BLaER1 treated with 17β-estradiol and CSF1 and Interleukin-3, amounts not matched to agents 10 nM and 100 nM (cell line): ENCODE measurements around the gene USP6NL.

ENCODE experiments used
- H3K27ac ChIP-seq, 11 experiments: shearing (Covaris generic); formaldehyde crosslinking; 2 replicates each; pipeline ENCODE4 v1.8.1; 2022
- H3K27me3 ChIP-seq, 11 experiments: shearing (Covaris generic); formaldehyde crosslinking; 2 replicates each; pipeline ENCODE4 v1.8.1; 2022
- H3K36me3 ChIP-seq, 11 experiments: shearing (Covaris generic); formaldehyde crosslinking; 2 replicates each; pipeline ENCODE4 v1.8.1; 2022
- H3K4me1 ChIP-seq, 10 experiments: shearing (Covaris generic); formaldehyde crosslinking; 2 replicates each; pipeline ENCODE4 v1.8.1; 2022
- H3K4me2 ChIP-seq, 11 experiments: shearing (Covaris generic); formaldehyde crosslinking; 2 replicates each; pipeline ENCODE4 v1.8.1; 2022
- H3K4me3 ChIP-seq, 10 experiments: shearing (Covaris generic); formaldehyde crosslinking; 2 replicates each; pipeline ENCODE4 v1.8.1; 2022
- H3K9ac ChIP-seq, 11 experiments: shearing (Covaris generic); formaldehyde crosslinking; 2 replicates each; pipeline ENCODE4 v1.8.1; 2022
- H3K9me3 ChIP-seq, 11 experiments: shearing (Covaris generic); formaldehyde crosslinking; replicated peaks in 1 of 11; 2 replicates each; pipeline ENCODE4 v1.8.1; 2022
- H4K20me1 ChIP-seq, 11 experiments: shearing (Covaris generic); formaldehyde crosslinking; 2 replicates each; pipeline ENCODE4 v1.8.1; 2022
- Cebpa-rat ChIP-seq, 11 experiments: shearing (Covaris generic); IDR thresholded peaks; 2 replicates each; pipeline ENCODE4 v1.8.1; 2022

Gene USP6NL

DNA sequence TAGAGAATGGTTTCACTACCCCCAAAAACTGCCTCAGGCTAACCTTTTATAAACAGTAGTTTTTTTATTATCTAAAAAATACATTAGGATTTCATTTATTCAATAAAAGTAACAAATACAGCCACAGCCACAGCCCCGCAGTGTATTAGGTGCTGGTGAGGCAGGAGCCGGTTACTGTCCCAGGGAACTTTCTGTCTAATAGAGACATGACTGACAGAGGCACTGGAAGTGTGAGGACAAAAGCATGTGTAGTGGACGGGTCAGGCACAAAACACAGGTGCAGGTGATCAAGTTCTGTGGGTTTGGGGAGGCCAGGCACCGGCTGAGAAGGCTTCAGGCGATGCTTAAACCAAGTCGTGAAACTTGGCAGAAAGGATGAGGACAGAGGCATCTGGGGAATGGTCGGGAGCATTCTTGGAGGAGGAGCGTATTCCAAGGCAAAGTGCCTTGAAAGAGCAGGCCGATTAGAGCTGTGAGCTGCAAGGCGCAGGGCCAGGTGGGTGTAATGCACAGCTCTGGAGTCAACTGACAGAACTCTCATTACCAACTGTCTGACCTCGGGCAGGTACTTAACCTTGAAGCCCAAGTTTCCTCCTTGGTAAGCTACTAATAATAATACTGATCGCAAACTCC is 138.2 kb downstream of the USP6NL start:
- H3K9ac ChIP-seq = no peak overlapping the region

DNA sequence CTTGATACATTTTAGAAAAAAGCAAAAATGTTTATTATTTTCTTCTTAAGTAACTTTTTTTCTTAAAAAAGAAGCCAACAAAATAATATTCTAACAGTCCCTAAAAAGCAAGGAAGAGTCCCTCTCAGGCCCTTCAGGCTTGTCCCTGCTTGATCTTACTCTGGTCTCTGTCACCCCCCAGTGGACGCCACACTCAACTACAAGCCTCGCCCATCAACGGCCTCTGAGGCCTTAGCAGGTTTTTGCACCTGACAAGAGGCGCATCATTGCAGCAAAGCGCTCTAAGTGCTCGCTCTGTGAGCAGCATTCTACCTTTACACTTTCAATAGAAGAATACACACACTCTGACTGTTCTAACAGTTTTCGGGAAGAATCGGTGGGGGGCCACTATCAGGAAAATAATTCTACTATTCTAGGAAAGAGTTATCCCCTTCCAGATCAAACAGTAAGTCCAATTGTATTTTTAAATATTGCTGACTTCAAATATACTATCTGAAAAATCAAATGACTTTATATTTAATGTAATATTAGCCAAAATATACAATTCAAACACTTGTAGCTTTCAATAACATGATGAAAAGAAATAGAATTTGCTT is 139.2 kb downstream of the USP6NL start:
- no peaks in the 10 kb centered on the region for H3K4me1 ChIP-seq
- H3K4me2 ChIP-seq = no peak overlapping the region
- no peak overlapping the region for H3K27ac ChIP-seq
- peaks cover 0 to 17% (median 0%) of the 10 kb centered on the region in 11 experiments; a peak in 2 of 22 replicates for H4K20me1 ChIP-seq
- no peaks in the 10 kb centered on the region for H3K9me3 ChIP-seq
- peaks cover 22 to 61% (median 43%) of the 10 kb centered on the region in 11 experiments; a peak in 21 of 22 replicates for H3K36me3 ChIP-seq
- no peak for TF ChIP-seq Cebpa-rat (IDR thresholded peaks at IDR 0.05)
- H3K9ac ChIP-seq = no peak overlapping the region
- H3K27me3 ChIP-seq = no peaks in the 10 kb centered on the region
- H3K4me3 ChIP-seq = no peak overlapping the region

More for the DNA sequence above, 138.2 kb downstream of the USP6NL start:
- Histone ChIP-seq H3K4me3 (no peak overlapping the region), H3K36me3 (peaks cover 24 to 62% (median 40%) of the 10 kb centered on the region in 11 experiments; a peak in 21 of 22 replicates), H3K27me3 (no peaks in the 10 kb centered on the region), H3K9me3 (no peaks in the 10 kb centered on the region), H3K4me2 (no peak overlapping the region), H3K4me1 (no peaks in the 10 kb centered on the region), H3K27ac (no peak overlapping the region), H4K20me1 (peaks cover 0 to 17% (median 0%) of the 10 kb centered on the region in 11 experiments; a peak in 3 of 22 replicates)
- TF ChIP-seq Cebpa-rat (IDR thresholded peaks at IDR 0.05) = no peak

DNA sequence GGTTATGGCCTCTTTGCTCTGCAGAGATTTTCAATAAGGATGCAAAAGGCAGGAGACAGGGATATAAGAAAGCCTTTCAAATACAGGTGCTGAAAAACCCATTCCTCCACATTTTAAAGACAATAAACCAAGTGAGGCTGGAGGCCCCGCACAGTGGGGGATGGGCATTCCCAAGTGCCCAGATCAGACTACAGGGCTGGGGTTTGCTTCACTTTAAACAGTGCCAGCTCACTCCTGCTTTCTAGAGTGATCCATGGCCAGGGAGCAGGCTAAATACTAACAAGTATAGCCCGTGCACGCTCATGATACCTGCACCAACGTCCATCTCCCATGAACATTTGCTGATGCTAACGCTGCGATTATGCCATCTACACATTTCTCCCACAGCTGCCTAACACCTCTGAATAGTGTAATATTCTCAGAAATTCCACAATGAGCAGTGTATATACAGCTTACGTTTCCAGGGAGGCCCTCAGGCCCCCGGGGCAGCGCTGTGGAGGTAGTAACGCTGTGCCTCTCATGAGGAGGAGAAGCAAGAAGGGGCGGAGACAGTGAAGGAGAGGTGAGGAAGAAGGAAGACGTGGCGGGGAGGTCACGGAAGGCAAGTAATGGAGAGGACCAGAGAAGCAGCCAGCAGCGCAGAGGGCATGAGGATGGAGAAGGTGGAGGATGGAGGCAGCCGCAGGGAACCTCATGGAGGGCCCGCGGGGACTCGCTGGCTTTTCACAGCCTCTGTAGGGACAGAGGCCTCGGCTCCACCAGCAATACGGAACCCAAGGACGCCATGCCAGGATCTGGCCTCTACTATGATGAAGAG is 141.7 kb downstream of the USP6NL start:
- Histone ChIP-seq H3K27ac (no peak overlapping the region), H3K4me3 (no peak overlapping the region), H3K9ac (no peak overlapping the region), H4K20me1 (peaks cover 0 to 10% (median 0%) of the 10 kb centered on the region in 11 experiments; a peak in 1 of 22 replicates), H3K36me3 (peaks cover 27 to 65% (median 38%) of the 10 kb centered on the region in 11 experiments; a peak in 21 of 22 replicates), H3K9me3 (no peaks in the 10 kb centered on the region), H3K27me3 (no peaks in the 10 kb centered on the region), H3K4me2 (no peak overlapping the region), H3K4me1 (no peaks in the 10 kb centered on the region)
- TF ChIP-seq Cebpa-rat (IDR thresholded peaks at IDR 0.05) = no peak

DNA sequence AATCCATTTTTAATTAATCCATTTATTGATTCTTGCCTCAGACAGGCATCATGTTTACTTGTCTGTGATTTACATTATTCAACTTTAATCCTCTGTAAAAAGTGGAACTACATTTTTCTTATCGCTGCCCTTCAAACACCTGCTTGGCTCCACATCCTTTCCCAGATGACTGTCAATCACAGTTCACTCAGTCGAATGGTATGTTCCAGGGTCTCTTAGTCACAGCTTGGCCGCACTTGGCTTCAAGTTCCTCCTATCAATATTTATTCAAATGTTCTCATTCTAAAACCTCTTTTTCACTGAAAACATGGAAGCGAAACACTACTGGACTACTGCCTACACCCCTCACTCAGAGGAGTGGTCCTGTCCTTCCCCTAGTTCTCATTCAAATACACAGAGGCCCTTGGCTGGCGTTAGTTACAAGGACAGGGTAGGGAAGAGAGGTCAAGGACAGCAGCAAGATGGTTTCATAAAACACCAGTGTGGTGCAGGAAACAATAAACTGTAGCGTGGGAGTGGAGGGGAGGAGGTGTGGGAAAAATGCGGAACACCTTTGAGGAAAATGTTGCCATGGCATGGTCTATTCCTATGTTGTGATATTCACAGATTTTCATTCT is 143.2 kb downstream of the USP6NL start:
- H3K27ac ChIP-seq = no peak overlapping the region
- no peaks in the 10 kb centered on the region for H3K9me3 ChIP-seq
- H3K4me2 ChIP-seq = no peak overlapping the region

DNA sequence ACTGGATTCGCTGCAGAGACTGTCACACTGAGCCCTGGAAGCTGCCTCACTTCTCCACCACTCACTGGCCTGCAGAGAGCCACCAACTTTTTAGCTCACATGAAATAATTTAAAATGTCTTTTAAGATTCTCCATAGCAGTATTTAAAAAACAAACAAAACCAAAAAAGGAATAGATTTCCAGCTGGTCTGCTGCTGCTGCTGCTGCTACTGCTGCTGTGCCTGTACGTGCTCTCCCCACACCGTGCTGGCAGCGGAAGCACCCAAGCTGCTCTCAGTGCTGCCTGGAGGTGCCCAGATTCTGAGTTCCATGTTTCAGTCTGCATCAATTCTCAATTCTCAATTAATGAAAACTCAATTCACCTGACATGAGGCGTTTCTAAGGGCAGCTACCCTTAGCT is 146.0 kb downstream of the USP6NL start:
- Histone ChIP-seq H3K36me3 (peaks cover 52 to 90% (median 64%) of the 10 kb centered on the region in 11 experiments), H4K20me1 (peaks cover 0 to 9% (median 0%) of the 10 kb centered on the region in 11 experiments; a peak in 1 of 22 replicates), H3K4me2 (no peak overlapping the region), H3K9me3 (no peaks in the 10 kb centered on the region), H3K4me1 (no peaks in the 10 kb centered on the region), H3K4me3 (no peak overlapping the region), H3K27ac (no peak overlapping the region), H3K9ac (no peak overlapping the region), H3K27me3 (no peaks in the 10 kb centered on the region)
- TF ChIP-seq Cebpa-rat (IDR thresholded peaks at IDR 0.05) = no peak

More for the DNA sequence above, 143.2 kb downstream of the USP6NL start:
- Histone ChIP-seq H3K4me1 (no peaks in the 10 kb centered on the region), H3K36me3 (peaks cover 32 to 73% (median 45%) of the 10 kb centered on the region in 11 experiments), H3K4me3 (no peak overlapping the region), H4K20me1 (peaks cover 0 to 9% (median 0%) of the 10 kb centered on the region in 11 experiments; a peak in 1 of 22 replicates), H3K9ac (no peak overlapping the region), H3K27me3 (no peaks in the 10 kb centered on the region)
- TF ChIP-seq Cebpa-rat (IDR thresholded peaks at IDR 0.05) = no peak

DNA sequence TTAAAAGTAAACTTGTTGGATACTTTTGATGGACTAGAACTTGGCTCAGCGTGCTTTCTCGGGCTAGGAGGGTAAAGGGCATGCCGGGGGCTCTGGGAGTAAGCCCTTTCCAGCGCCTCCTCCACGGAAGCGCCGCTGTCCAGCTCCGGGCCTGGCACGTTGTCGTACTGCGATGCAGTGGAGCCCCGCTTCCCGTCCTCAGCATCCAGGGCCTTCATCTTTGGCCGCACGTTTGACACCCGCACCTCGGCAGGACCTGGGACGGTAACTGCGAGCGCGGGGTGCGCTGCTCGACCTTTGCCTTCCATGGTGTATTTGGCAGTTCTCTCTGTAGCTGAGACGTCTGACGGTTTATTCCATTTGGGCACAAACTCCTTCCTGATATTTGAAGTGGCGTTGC is 148.3 kb downstream of the USP6NL start:
- TF ChIP-seq Cebpa-rat (IDR thresholded peaks at IDR 0.05) = no peak
- H3K27ac ChIP-seq = no peak overlapping the region
- H3K27me3 ChIP-seq = no peaks in the 10 kb centered on the region
- H4K20me1 ChIP-seq = no peaks in the 10 kb centered on the region
- H3K9me3 ChIP-seq = no peaks in the 10 kb centered on the region
- no peak overlapping the region for H3K4me2 ChIP-seq
- H3K36me3 ChIP-seq = peaks cover 44 to 90% (median 60%) of the 10 kb centered on the region in 11 experiments
- H3K4me3 ChIP-seq = no peak overlapping the region
- H3K4me1 ChIP-seq = no peaks in the 10 kb centered on the region
- H3K9ac ChIP-seq = no peak overlapping the region

DNA sequence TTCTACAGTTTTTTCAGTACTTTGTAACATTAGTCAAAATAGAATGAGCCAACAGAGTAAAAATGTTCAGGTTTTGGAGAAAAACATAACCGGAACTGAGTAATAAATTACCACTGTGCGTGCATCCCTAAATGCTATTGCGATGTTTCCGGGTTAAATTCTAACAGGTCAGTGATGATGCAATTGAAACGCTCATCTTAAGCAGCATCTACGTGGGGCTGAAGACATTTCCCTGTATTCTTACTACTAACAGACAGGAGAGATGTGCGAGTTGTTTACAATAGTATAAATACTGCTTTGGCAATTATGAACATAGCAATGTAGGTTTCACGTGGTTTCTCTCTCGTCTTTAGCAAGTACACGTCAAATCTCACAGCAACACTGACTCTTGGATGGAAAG is 149.4 kb downstream of the USP6NL start:
- Histone ChIP-seq H3K4me1 (no peaks in the 10 kb centered on the region), H3K9me3 (peaks cover 0 to 5% (median 0%) of the 10 kb centered on the region in 11 experiments; a peak in 2 of 22 replicates), H3K4me2 (no peak overlapping the region), H3K4me3 (no peak overlapping the region), H3K36me3 (peaks cover 47 to 97% (median 65%) of the 10 kb centered on the region in 11 experiments), H3K9ac (no peak overlapping the region), H3K27me3 (no peaks in the 10 kb centered on the region), H4K20me1 (no peaks in the 10 kb centered on the region), H3K27ac (no peak overlapping the region)
- TF ChIP-seq Cebpa-rat (IDR thresholded peaks at IDR 0.05) = no peak

DNA sequence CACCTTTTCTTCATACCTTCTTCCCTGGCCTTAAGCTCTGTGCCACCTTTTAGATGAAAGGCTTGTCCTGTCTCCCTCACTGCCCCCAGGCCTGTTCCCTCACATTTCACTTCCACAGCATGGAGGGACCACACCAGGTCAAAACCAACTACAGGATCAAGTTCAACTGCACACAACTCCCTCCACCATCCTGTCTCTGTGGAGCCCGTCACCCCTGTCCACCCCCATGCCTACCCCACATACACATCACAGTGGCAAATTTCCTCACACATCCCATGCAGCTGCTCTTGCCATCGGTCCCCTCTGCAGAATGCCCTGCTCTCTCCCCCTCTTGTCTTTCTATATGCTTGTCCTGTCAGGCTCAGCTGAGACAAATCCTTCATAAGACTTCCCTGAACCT is 154.1 kb downstream of the USP6NL start:
- no peak overlapping the region for H3K27ac ChIP-seq
- no peak overlapping the region for H3K4me3 ChIP-seq
- peaks cover 20 to 56% (median 32%) of the 10 kb centered on the region in 11 experiments for H3K36me3 ChIP-seq
- H3K4me2 ChIP-seq = no peak overlapping the region
- H4K20me1 ChIP-seq = no peaks in the 10 kb centered on the region
- no peaks in the 10 kb centered on the region for H3K4me1 ChIP-seq
- H3K27me3 ChIP-seq = no peaks in the 10 kb centered on the region
- H3K9ac ChIP-seq = no peak overlapping the region
- TF ChIP-seq Cebpa-rat (IDR thresholded peaks at IDR 0.05) = no peak
- peaks cover 0 to 12% (median 0%) of the 10 kb centered on the region in 11 experiments; a peak in 3 of 22 replicates for H3K9me3 ChIP-seq
